WTC11 (cell line): ENCODE measurements around the gene GALNT7. TPM values are rescaled to one million over a fixed set of nuclear protein-coding genes. Genes with fewer than 3 reads are reported as not detected.

Experiments used
- ATAC-seq: fragments of 200-7000 bp; cut with Tn5 transposase; 2 replicates; pipeline ENCODE4 v1.10.0; 2021; ENCODE audit warnings: mild to moderate bottlenecking, moderate library complexity
- CTCF ChIA-PET: fragments of 300-600 bp; sonication (Branson Sonifier 250); formaldehyde crosslinking; loops from one replicate; lab custom pipeline; 2021; ENCODE audit warnings: antibody characterized with exemption; lab: Charles Lee
- POLR2A ChIA-PET: fragments of 350-600 bp; sonication (Branson Sonifier 250); formaldehyde crosslinking; loops from one replicate; lab custom pipeline; 2021; ENCODE audit warnings: antibody characterized with exemption; lab: Charles Lee
- DNase-seq: peaks from one replicate; pipeline ENCODE4 v3.0.0; 2021; ENCODE audit warnings: low spot score
- H3K27ac Mint-ChIP-seq: 2 replicates; pipeline ENCODE4 v1.8.0; 2021; ENCODE audit warnings: mixed read lengths
- H3K27me3 Mint-ChIP-seq: 2 replicates; pipeline ENCODE4 v1.8.0; 2021; ENCODE audit warnings: low read depth, mild to moderate bottlenecking, moderate library complexity, mixed read lengths
- H3K36me3 Mint-ChIP-seq: 2 replicates; pipeline ENCODE4 v1.8.0; 2021; ENCODE audit warnings: mixed read lengths
- H3K4me1 Mint-ChIP-seq: 2 replicates; pipeline ENCODE4 v1.8.0; 2022; ENCODE audit warnings: mixed read lengths
- H3K4me3 Mint-ChIP-seq: 2 replicates; pipeline ENCODE4 v1.8.0; 2021; ENCODE audit warnings: mild to moderate bottlenecking, moderate library complexity, mixed read lengths
- H3K9me3 Mint-ChIP-seq: 2 replicates; pipeline ENCODE4 v1.8.0; 2021; ENCODE audit warnings: mixed read lengths
- ATF3 ChIP-seq: sonication (generic); formaldehyde crosslinking; conservative IDR thresholded peaks from 2 replicates; pipeline ENCODE4 v1.8.1; 2022; ENCODE audit warnings: mild to moderate bottlenecking, missing genetic modification reagents
- ATF6 ChIP-seq: sonication (generic); formaldehyde crosslinking; IDR thresholded peaks from 2 replicates; pipeline ENCODE4 v1.8.1; 2023; ENCODE audit warnings: mild to moderate bottlenecking, missing genetic modification reagents
- ERG ChIP-seq: fragments of 250-450 bp; sonication (Bioruptor Pico); IDR thresholded peaks from 2 replicates; pipeline ENCODE4 v1.8.0; 2021; ENCODE audit warnings: mild to moderate bottlenecking
- FOXP1 ChIP-seq: sonication (generic); formaldehyde crosslinking; IDR thresholded peaks from 2 replicates; pipeline ENCODE4 v1.8.0; 2022; ENCODE audit warnings: missing genetic modification reagents, mild to moderate bottlenecking, moderate library complexity, borderline replicate concordance
- GABPB1 ChIP-seq: sonication (generic); formaldehyde crosslinking; IDR thresholded peaks from 2 replicates; pipeline ENCODE4 v1.8.1; 2023; ENCODE audit warnings: mild to moderate bottlenecking, missing genetic modification reagents
- GTF2I ChIP-seq: fragments of 250-450 bp; sonication (Bioruptor Pico); conservative IDR thresholded peaks from 2 replicates; pipeline ENCODE4 v1.4.0; 2021; ENCODE audit warnings: mild to moderate bottlenecking
- PRDM15 ChIP-seq: sonication (generic); formaldehyde crosslinking; IDR thresholded peaks from 2 replicates; pipeline ENCODE4 v1.8.0; 2022; ENCODE audit warnings: missing genetic modification reagents
- PREB ChIP-seq: sonication (generic); formaldehyde crosslinking; IDR thresholded peaks from 2 replicates; pipeline ENCODE4 v1.8.1; 2022; ENCODE audit warnings: mild to moderate bottlenecking, missing genetic modification reagents, moderate library complexity, borderline replicate concordance
- PRRX2 ChIP-seq: fragments of 250-450 bp; sonication (Bioruptor Pico); IDR thresholded peaks from 2 replicates; pipeline ENCODE4 v1.8.0; 2021; ENCODE audit warnings: mild to moderate bottlenecking
- SMAD3 ChIP-seq: sonication (generic); formaldehyde crosslinking; IDR thresholded peaks from 2 replicates; pipeline ENCODE4 v1.8.0; 2022; ENCODE audit warnings: missing genetic modification reagents, mild to moderate bottlenecking, borderline replicate concordance
- STAT6 ChIP-seq: sonication (generic); formaldehyde crosslinking; conservative IDR thresholded peaks from 2 replicates; pipeline ENCODE4 v1.8.1; 2023; ENCODE audit warnings: mild to moderate bottlenecking, low read depth, missing genetic modification reagents, moderate library complexity
- TP53 ChIP-seq: sonication (generic); formaldehyde crosslinking; IDR thresholded peaks from 2 replicates; pipeline ENCODE4 v1.8.1; 2023; ENCODE audit warnings: mild to moderate bottlenecking, missing genetic modification reagents
- USF1 ChIP-seq: sonication (generic); formaldehyde crosslinking; IDR thresholded peaks from 2 replicates; pipeline ENCODE4 v1.8.0; 2022; ENCODE audit warnings: mild to moderate bottlenecking, missing genetic modification reagents
- ZBTB43 ChIP-seq: sonication (generic); formaldehyde crosslinking; IDR thresholded peaks from 2 replicates; pipeline ENCODE4 v1.8.1; 2023; ENCODE audit warnings: mild to moderate bottlenecking, missing genetic modification reagents
- ZNF317 ChIP-seq: sonication (generic); formaldehyde crosslinking; IDR thresholded peaks from 2 replicates; pipeline ENCODE4 v1.8.1; 2023; ENCODE audit warnings: low read depth, mild to moderate bottlenecking, moderate library complexity, missing genetic modification reagents, borderline replicate concordance
- ZNF416 ChIP-seq: fragments of 250-450 bp; sonication (Bioruptor Pico); IDR thresholded peaks from 2 replicates; pipeline ENCODE4 v1.9.0; 2021; ENCODE audit warnings: mild to moderate bottlenecking, inconsistent platforms
- ZNF512 ChIP-seq: sonication (generic); formaldehyde crosslinking; IDR thresholded peaks from 2 replicates; pipeline ENCODE4 v1.8.1; 2022; ENCODE audit warnings: missing genetic modification reagents, borderline replicate concordance
- total RNA-seq: library from RNA; stranded (reverse); gene quantifications from 3 replicates; pipeline ENCODE4 v1.2.3, GENCODE V29; 2021

The GALNT7 gene
- total RNA-seq, 1 experiment from 2014 or later: 86.9 TPM

GRCh38 chr4:173267711-173268110 lies 99.1 kb downstream of the GALNT7 start:
- ChIA-PET POLR2A (no interaction called here), CTCF (interaction anchor here (0.8 to 1.5 kb wide), 5 partner anchors 10 to 254 kb away, joined by 3 to 6 read pairs (median 3); no protein-coding TSS in a partner anchor)
- H3K4me3 Mint-ChIP-seq: no peak overlapping the region
- no peaks in the 10 kb centered on the region for H3K27me3 Mint-ChIP-seq
- peaks cover 12% of the 10 kb centered on the region for H3K36me3 Mint-ChIP-seq
- H3K9me3 Mint-ChIP-seq: peaks cover 5% of the 10 kb centered on the region; the same call in 1 of the 2 replicates
- DNase-seq (no peak), ATAC-seq (no peak)
- TF ChIP-seq GABPB1 (CRISPR knock-in tag): no peak
- no peak for TF ChIP-seq ZBTB43
- no peak for TF ChIP-seq FOXP1 (CRISPR knock-in tag)
- no peak for TF ChIP-seq ZNF416 (CRISPR knock-in tag)
- no peak for TF ChIP-seq GTF2I (CRISPR knock-in tag)
- TF ChIP-seq PRRX2 (CRISPR knock-in tag): no peak
- no peak for TF ChIP-seq ATF3 (CRISPR knock-in tag)
- no peak for TF ChIP-seq PREB (CRISPR knock-in tag)
- no peak for TF ChIP-seq TP53 (CRISPR knock-in tag)
- no peak for TF ChIP-seq SMAD3 (CRISPR knock-in tag)
- TF ChIP-seq STAT6 (CRISPR knock-in tag): no peak
- TF ChIP-seq ATF6 (CRISPR knock-in tag): no peak
- no peak for TF ChIP-seq USF1
- TF ChIP-seq ERG: no peak
- no peak for TF ChIP-seq PRDM15 (CRISPR knock-in tag)
- no peak for TF ChIP-seq ZNF512
- TF ChIP-seq ZNF317 (CRISPR knock-in tag): no peak
- H3K4me1 Mint-ChIP-seq: peaks cover 50% of the 10 kb centered on the region
- H3K27ac Mint-ChIP-seq: no peak overlapping the region
